DMS 273 treated with DMSO at 0.1 percent for 48 hours (cell line): Measurements from ENCODE around the gene DCDC1.

ENCODE experiments used
- DNase-seq: peaks from one replicate; lab custom pipeline; 2025; lab: John Stamatoyannopoulos, UW

The DCDC1 gene

DNA sequence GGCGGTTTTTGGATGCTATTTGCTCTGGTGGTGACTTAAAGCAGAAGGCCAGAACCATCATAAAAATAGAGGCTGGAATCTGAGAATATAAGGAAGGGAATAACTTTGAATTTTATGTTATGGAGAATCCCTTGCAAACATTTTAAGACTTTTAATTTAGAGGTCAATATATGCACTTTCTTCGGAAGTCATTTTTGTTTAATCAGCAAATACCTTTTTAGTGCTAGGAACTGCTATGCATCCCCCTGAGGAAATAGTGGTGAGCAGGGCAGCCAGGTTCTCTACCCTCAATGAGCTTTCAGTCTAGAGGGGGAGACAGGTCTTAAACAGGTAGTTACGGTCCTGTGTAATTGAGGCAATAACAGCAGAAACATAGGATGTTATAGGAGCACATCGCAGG, 516.9 kb downstream of the DCDC1 start:
- no peak for DNase-seq

- DNase-seq = no peak
Measured at GRCh38 chr11:30852091-30852490, 517.4 kb downstream of the DCDC1 start.

GRCh38 chr11:30837252-30837651, 532.3 kb downstream of the DCDC1 start:
- no peak for DNase-seq

GRCh38 chr11:30832831-30833230, 536.7 kb downstream of the DCDC1 start:
- no peak for DNase-seq

- DNase-seq = no peak
Measured at GRCh38 chr11:30830681-30831080, 538.9 kb downstream of the DCDC1 start.

- DNase-seq = no peak
Measured at GRCh38 chr11:30826911-30827310, 542.6 kb downstream of the DCDC1 start.

DNA sequence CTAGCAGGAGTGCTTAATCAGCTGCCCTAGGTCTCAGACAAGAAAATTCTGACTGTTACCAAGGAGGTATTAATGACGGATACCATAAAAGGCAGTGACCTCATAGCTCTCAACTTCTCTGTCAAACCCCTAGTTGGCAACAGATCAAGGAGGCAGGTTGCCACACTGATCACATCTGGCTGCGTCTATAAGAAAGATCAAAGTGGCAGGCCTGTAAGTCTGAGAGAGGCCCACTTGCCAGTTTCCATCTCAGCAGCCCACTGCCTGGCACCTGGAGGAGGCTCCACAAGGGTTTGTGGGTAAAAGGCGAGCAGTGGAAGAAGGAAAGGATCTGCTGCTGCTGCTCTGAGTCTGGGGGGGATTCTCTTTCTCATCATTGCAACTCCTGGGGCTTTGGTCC, 543.8 kb downstream of the DCDC1 start:
- no peak for DNase-seq

DNA sequence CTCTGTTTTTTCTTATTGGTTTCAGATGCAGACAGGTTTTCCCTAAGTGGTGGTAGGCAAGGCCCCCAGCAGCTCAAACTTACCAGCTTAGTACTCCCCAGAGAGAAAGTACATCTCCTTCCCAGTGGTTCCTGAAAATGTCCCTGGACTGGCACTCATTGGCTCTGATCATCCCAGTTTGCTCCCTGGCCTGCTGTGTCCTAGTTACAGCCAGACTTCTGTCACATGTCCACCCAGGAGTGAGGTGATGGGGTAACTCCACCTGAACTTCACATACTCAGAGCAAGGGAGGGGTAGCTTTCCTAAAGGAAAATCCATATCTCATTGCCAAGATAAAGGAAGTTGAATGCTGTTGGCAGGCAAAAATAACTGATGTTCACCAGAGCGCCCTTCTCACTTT, 546.4 kb downstream of the DCDC1 start:
- DNase-seq = no peak

DNA sequence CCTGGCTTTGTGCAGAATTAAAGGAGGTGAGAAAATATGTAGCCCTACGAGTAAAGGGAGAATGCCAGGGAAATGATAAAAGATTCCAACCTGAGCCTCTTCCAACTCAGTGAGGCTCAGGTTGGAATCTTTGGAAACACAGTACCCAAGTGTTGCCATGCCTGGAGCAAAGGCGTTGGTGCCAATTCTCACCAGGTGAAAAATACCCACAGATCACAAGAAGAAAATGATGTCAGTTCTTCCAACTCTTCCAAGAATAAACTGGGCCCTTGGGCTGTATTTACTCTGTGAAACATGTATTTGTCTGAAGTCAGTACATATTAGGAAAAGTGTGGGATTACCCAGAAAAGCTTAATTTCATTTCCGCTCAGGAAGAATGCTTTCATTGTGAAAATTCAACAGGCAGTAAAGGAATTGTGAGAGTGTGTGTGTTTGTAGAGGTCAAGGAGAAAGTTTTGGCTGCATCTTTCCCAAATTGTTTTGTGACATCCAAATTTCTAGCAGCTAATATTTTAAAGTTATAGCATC, 548.0 kb downstream of the DCDC1 start:
- no peak for DNase-seq

GRCh38 chr11:30818721-30819120, 550.8 kb downstream of the DCDC1 start:
- DNase-seq = no peak

GRCh38 chr11:30816959-30817880, 552.3 kb downstream of the DCDC1 start:
- DNase-seq = no peak

- DNase-seq = no peak
Measured at GRCh38 chr11:30815619-30816018, 553.9 kb downstream of the DCDC1 start.

DNA sequence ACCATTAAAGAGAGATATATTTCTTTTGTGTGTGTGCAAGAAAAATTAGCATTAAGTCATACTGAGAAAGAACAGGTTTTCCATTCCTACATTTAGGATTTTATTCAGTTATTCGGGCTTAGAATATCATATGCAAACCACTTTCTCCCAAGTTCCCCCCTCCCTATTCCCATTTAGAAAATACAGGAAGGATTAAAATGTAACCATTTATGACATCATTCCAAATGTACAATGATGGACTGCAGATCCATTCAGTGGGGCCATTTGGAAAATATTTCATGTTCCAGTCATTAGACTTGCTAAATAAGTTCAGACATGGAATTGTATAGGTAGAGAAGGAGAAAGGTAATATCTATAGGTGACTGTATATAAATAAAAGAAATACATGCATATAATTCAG, 554.8 kb downstream of the DCDC1 start:
- DNase-seq = no peak
